HEK293 (cell line): ENCODE measurements around the gene ZCCHC3.

Experiments used
- GLIS1 ChIP-seq: fragments of 450-650 bp; formaldehyde crosslinking; IDR thresholded peaks from 2 replicates; pipeline ENCODE4 v1.5.1; 2016; ENCODE audit warnings: missing biosample characterization, missing genetic modification characterization
- PRDM10 ChIP-seq: fragments of 450-650 bp; formaldehyde crosslinking; IDR thresholded peaks from 2 replicates; pipeline ENCODE4 v1.5.1; 2016; ENCODE audit warnings: missing biosample characterization, missing genetic modification characterization
- PRDM4 ChIP-seq: fragments of 450-650 bp; formaldehyde crosslinking; IDR thresholded peaks from 2 replicates; pipeline ENCODE4 v1.5.1; 2017; ENCODE audit warnings: missing biosample characterization, missing genetic modification characterization
- SP3 ChIP-seq: fragments of 450-650 bp; formaldehyde crosslinking; IDR thresholded peaks from 2 replicates; pipeline ENCODE4 v1.5.1; 2016; ENCODE audit warnings: missing biosample characterization, missing genetic modification characterization
- ZBTB1 ChIP-seq: fragments of 450-650 bp; formaldehyde crosslinking; IDR thresholded peaks from 2 replicates; pipeline ENCODE4 v1.5.1; 2016; ENCODE audit warnings: missing biosample characterization, missing genetic modification characterization
- ZBTB48 ChIP-seq: fragments of 450-650 bp; formaldehyde crosslinking; IDR thresholded peaks from 2 replicates; pipeline ENCODE4 v1.5.1; 2016; ENCODE audit warnings: missing biosample characterization, missing genetic modification characterization
- ZNF114 ChIP-seq: fragments of 450-650 bp; formaldehyde crosslinking; IDR thresholded peaks from 2 replicates; pipeline ENCODE4 v1.5.0; 2017; ENCODE audit warnings: missing biosample characterization, missing genetic modification characterization
- ZNF140 ChIP-seq: fragments of 450-650 bp; formaldehyde crosslinking; IDR thresholded peaks from 2 replicates; pipeline ENCODE4 v1.5.1; 2016; ENCODE audit warnings: missing biosample characterization, missing genetic modification characterization
- ZNF16 ChIP-seq: fragments of 450-650 bp; formaldehyde crosslinking; IDR thresholded peaks from 2 replicates; pipeline ENCODE4 v1.5.1; 2016; ENCODE audit warnings: low read depth, missing biosample characterization, missing genetic modification characterization
- ZNF2 ChIP-seq: fragments of 450-650 bp; formaldehyde crosslinking; IDR thresholded peaks from 2 replicates; pipeline ENCODE4 v1.5.1; 2016; ENCODE audit warnings: missing biosample characterization, missing genetic modification characterization
- ZNF24 ChIP-seq: fragments of 450-650 bp; formaldehyde crosslinking; IDR thresholded peaks from 2 replicates; pipeline ENCODE4 v1.5.1; 2016; ENCODE audit warnings: missing biosample characterization, missing genetic modification characterization
- ZNF266 ChIP-seq: fragments of 450-650 bp; formaldehyde crosslinking; IDR thresholded peaks from 2 replicates; pipeline ENCODE4 v1.5.1; 2016; ENCODE audit warnings: missing biosample characterization, missing genetic modification characterization, low read depth
- ZNF324 ChIP-seq: fragments of 450-650 bp; formaldehyde crosslinking; IDR thresholded peaks from 2 replicates; pipeline ENCODE4 v1.5.1; 2016; ENCODE audit warnings: missing biosample characterization, missing genetic modification characterization
- ZNF501 ChIP-seq: fragments of 450-650 bp; formaldehyde crosslinking; IDR thresholded peaks from 2 replicates; pipeline ENCODE4 v1.5.1; 2016; ENCODE audit warnings: missing biosample characterization, missing genetic modification characterization
- ZNF521 ChIP-seq: fragments of 450-650 bp; formaldehyde crosslinking; IDR thresholded peaks from 2 replicates; pipeline ENCODE4 v1.5.1; 2017; ENCODE audit warnings: missing biosample characterization, mild to moderate bottlenecking, missing genetic modification characterization
- ZNF530 ChIP-seq: fragments of 450-650 bp; formaldehyde crosslinking; IDR thresholded peaks from 2 replicates; pipeline ENCODE4 v1.5.1; 2016; ENCODE audit warnings: low read depth, missing biosample characterization, missing genetic modification characterization
- ZNF549 ChIP-seq: fragments of 450-650 bp; IDR thresholded peaks from 2 replicates; pipeline ENCODE4 v1.5.1; 2018; ENCODE audit warnings: missing biosample characterization, missing genetic modification characterization, mild to moderate bottlenecking, inconsistent platforms, moderate library complexity
- ZNF560 ChIP-seq: fragments of 450-650 bp; formaldehyde crosslinking; IDR thresholded peaks from 2 replicates; pipeline ENCODE4 v1.5.1; 2017; ENCODE audit warnings: missing biosample characterization, missing genetic modification characterization, borderline replicate concordance
- ZNF600 ChIP-seq: fragments of 450-650 bp; formaldehyde crosslinking; IDR thresholded peaks from 2 replicates; pipeline ENCODE4 v1.5.1; 2016; ENCODE audit warnings: missing biosample characterization, missing genetic modification characterization
- ZNF664 ChIP-seq: fragments of 450-650 bp; formaldehyde crosslinking; IDR thresholded peaks from 2 replicates; pipeline ENCODE4 v1.5.1; 2016; ENCODE audit warnings: missing biosample characterization, missing genetic modification characterization
- ZNF692 ChIP-seq: fragments of 450-650 bp; formaldehyde crosslinking; IDR thresholded peaks from 2 replicates; pipeline ENCODE4 v1.5.1; 2016; ENCODE audit warnings: missing biosample characterization, missing genetic modification characterization
- ZNF704 ChIP-seq: fragments of 450-650 bp; formaldehyde crosslinking; IDR thresholded peaks from 2 replicates; pipeline ENCODE4 v1.5.1; 2016; ENCODE audit warnings: missing biosample characterization, missing genetic modification characterization
- ZNF837 ChIP-seq: fragments of 450-650 bp; formaldehyde crosslinking; IDR thresholded peaks from 2 replicates; pipeline ENCODE4 v1.5.1; 2016; ENCODE audit warnings: missing biosample characterization, missing genetic modification characterization
- TF ChIP-seq, protein P1 (sequence below): fragments of 450-650 bp; formaldehyde crosslinking; IDR thresholded peaks from 2 replicates; pipeline ENCODE4 v1.5.1; 2017; ENCODE audit warnings: missing biosample characterization, missing genetic modification characterization
- TF ChIP-seq, protein P2 (sequence below): fragments of 450-650 bp; formaldehyde crosslinking; IDR thresholded peaks from 2 replicates; pipeline ENCODE4 v1.5.1; 2017; ENCODE audit warnings: missing biosample characterization, missing genetic modification characterization
- TF ChIP-seq, protein P3 (sequence below): fragments of 450-650 bp; IDR thresholded peaks from 2 replicates; pipeline ENCODE4 v1.5.1; 2018; ENCODE audit warnings: missing biosample characterization, missing genetic modification characterization

Gene ZCCHC3

GRCh38 chr20:266596-267562, 30.5 kb upstream of the ZCCHC3 start (continued):
- TF ChIP-seq, protein P1, sequence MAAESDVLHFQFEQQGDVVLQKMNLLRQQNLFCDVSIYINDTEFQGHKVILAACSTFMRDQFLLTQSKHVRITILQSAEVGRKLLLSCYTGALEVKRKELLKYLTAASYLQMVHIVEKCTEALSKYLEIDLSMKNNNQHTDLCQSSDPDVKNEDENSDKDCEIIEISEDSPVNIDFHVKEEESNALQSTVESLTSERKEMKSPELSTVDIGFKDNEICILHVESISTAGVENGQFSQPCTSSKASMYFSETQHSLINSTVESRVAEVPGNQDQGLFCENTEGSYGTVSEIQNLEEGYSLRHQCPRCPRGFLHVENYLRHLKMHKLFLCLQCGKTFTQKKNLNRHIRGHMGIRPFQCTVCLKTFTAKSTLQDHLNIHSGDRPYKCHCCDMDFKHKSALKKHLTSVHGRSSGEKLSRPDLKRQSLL = no peak
- peak; percentile 32; the same call in 1 of the 2 replicates for TF ChIP-seq SP3 (tag by site-specific recombination)
- TF ChIP-seq, protein P2, sequence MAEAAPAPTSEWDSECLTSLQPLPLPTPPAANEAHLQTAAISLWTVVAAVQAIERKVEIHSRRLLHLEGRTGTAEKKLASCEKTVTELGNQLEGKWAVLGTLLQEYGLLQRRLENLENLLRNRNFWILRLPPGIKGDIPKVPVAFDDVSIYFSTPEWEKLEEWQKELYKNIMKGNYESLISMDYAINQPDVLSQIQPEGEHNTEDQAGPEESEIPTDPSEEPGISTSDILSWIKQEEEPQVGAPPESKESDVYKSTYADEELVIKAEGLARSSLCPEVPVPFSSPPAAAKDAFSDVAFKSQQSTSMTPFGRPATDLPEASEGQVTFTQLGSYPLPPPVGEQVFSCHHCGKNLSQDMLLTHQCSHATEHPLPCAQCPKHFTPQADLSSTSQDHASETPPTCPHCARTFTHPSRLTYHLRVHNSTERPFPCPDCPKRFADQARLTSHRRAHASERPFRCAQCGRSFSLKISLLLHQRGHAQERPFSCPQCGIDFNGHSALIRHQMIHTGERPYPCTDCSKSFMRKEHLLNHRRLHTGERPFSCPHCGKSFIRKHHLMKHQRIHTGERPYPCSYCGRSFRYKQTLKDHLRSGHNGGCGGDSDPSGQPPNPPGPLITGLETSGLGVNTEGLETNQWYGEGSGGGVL = no peak
- no peak for TF ChIP-seq PRDM10 (tag by site-specific recombination)
- TF ChIP-seq ZBTB1 (tag by site-specific recombination) = no peak
- no peak for TF ChIP-seq ZBTB48 (tag by site-specific recombination)
- no peak for TF ChIP-seq ZNF560
- TF ChIP-seq ZNF114 (tag by site-specific recombination) = no peak
- no peak for TF ChIP-seq ZNF324 (tag by site-specific recombination)
- TF ChIP-seq PRDM4 = no peak
- TF ChIP-seq, protein P3, sequence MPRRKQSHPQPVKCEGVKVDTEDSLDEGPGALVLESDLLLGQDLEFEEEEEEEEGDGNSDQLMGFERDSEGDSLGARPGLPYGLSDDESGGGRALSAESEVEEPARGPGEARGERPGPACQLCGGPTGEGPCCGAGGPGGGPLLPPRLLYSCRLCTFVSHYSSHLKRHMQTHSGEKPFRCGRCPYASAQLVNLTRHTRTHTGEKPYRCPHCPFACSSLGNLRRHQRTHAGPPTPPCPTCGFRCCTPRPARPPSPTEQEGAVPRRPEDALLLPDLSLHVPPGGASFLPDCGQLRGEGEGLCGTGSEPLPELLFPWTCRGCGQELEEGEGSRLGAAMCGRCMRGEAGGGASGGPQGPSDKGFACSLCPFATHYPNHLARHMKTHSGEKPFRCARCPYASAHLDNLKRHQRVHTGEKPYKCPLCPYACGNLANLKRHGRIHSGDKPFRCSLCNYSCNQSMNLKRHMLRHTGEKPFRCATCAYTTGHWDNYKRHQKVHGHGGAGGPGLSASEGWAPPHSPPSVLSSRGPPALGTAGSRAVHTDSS (tag by site-specific recombination) = no peak
- TF ChIP-seq ZNF140 (tag by site-specific recombination) = no peak
- 0 out of 2 replicates have a peak, but pooled peaks have one; percentile 52 for TF ChIP-seq ZNF24
- TF ChIP-seq ZNF266 (tag by site-specific recombination) = no peak
- peak; percentile 46; the same call in 1 of the 2 replicates for TF ChIP-seq ZNF2 (tag by site-specific recombination)
- TF ChIP-seq ZNF521 (tag by site-specific recombination) = no peak
- TF ChIP-seq ZNF692 = peak; percentile 32; the same call in 1 of the 2 replicates
- TF ChIP-seq ZNF501 (tag by site-specific recombination) = 0 out of 2 replicates have a peak, but pooled peaks have one; percentile 57
- no peak for TF ChIP-seq ZNF530 (tag by site-specific recombination)
- peak; percentile 75 for TF ChIP-seq GLIS1 (tag by site-specific recombination)
- no peak for TF ChIP-seq ZNF16
- TF ChIP-seq ZNF837 (tag by site-specific recombination) = no peak
- peak; percentile 94 for TF ChIP-seq ZNF600 (tag by site-specific recombination)
- TF ChIP-seq ZNF704 (tag by site-specific recombination) = no peak
- no peak for TF ChIP-seq ZNF664 (tag by site-specific recombination)
- TF ChIP-seq ZNF549 (tag by site-specific recombination) = no peak
